Fibroblast of lung (primary cell): Measurements from ENCODE around the gene PTPN23.

Source experiments
- CTCF ChIP-seq, 2 donors: IDR thresholded peaks in 1 of 2; conservative IDR thresholded peaks in 1 of 2; 1 replicate in 1 of 2; 2 replicates in 1 of 2; pipeline ENCODE4 v1.5.1; 2011 to 2012; ENCODE audit warnings: low read length in 2 of 2, control low read depth in 1 of 2, inconsistent platforms in 1 of 2, low read depth in 1 of 2, mild to moderate bottlenecking in 1 of 2
- EZH2 ChIP-seq: IDR thresholded peaks from 2 replicates; pipeline ENCODE4 v1.5.1; 2012; ENCODE audit warnings: low read length, control low read depth, mild to moderate bottlenecking; ENCODE audit errors: missing control alignments

- TF ChIP-seq CTCF (conservative IDR thresholded peaks at IDR 0.05 in 1 of 2, IDR thresholded peaks at IDR 0.05 in 1 of 2; ENCODE audit: low read depth in 1 of 2, low read length in 2 of 2) (no peak), EZH2 (no peak)
Measured at GRCh38 chr3:47410801-47411646, 30.2 kb downstream of the PTPN23 start.
